ENCODE data around the gene TTC39C.
"Not testable (repeated sequence)": the region's sequence is repeated elsewhere in the genome, so short reads cannot be mapped to it uniquely, and the experiment has no call there.

Gene TTC39C

DNA sequence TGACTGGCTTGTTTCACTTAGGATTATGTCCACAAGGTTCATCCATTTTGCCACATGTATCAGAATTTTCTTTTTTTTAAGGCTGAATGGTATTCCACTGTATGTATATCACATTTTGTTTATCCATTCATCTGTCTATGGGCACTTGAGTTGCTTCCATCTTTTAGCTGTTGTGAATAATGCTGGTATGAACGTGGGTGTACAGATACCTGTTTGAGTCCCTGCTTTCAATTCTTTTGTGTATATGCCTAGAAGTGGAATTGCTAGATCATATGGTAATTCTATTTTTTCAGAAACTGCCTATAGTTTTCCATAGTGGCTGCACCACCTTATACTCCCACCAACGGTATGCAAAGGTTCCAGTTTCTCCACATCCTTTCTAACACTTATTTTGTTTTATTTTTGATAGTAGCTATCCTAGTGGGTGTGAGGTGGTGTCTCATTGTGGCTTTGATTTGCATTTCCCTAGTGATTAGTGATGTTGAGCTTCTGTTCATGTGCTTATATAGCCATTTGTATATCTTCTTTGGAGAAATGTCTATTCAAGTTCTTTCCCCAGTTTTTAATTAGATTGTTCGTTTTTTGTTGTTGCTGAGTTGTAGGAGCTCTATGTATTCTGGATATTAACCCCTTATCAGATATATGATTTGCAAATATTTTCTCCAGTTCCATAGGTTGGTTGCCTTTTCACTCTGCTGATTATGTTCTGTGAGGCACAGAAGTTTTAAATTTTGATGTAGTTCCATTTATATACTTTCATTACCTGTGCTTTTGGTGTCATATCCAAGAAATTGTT, 40.7 kb downstream of the TTC39C start:
- no peak for DNase-seq

DNA sequence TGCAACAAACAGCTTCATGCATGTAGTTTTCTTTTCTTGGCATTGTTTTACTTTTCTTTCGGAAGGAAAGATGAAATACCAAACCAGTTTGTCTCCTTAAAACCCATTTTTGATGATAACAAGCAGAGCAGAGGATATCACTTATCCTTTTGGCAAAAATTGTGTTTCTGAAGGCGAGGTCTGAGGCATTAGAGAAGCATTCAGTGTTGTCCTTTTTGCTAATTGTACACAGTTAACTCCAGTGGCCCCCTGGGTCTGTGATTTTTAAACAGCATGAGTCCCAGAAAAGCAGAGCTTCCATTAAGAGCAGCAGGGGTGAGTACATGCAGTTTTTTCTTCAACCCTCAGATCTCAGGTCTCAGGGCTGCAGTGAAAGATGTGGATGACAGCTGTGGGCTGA, 41.3 kb downstream of the TTC39C start:
- DNase-seq: no peak

DNA sequence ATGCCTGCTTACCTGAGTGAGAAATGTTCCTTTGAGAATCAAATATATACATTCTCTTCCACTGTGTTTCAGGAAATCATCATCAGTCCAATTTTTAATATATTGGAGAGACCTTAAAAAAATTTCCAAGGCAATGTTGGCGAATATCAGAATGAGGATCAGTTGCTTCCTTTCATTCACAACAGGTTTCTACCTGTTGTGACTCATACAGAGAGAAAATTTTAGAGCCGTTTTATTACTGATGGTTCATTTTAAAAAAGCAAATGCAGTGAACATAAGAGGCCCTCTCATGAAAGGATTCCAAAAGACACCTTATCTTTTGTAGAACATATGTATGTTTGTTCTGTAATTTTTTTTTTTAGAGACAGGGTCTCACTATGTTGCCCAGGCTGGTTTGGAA, 42.0 kb downstream of the TTC39C start:
- no peak for DNase-seq

DNA sequence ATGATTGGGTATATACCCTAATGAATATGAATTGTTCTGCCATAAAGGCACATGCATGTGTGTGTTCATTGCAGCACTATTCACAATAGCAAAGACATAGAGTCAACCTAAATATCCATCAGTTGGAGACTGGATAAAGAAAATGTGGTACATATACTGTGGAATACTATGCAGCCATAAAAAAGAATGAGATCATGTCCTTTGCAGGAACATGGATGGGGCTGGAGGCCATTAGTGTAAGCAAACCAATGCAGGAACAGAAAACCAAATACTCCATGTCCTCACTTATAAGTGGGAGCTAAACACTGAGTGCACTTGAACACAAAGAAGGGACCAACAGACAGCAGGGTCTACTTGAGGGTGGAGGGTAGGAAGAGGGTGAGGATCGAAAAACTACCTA, 43.2 kb downstream of the TTC39C start:
- no peak for DNase-seq

DNA sequence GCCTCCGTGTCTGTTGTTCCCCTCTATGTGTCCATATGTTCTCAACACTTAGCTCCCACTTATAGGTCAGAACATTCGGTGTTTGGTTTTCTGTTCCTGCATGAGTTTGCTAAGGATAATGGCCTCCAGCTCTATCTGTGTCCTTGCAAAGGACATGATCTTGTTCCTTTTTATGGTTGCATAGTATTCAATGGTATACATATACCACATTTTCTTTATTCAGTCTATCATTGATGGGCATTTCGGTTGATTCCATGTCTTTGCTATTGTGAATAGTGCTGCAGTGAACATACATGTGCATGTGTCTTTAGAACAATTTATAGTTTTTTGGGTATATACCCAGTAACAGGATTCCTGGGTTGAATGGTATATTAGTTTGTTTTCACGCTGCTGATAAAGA, 44.8 kb downstream of the TTC39C start:
- not testable (repeated sequence) for DNase-seq

DNA sequence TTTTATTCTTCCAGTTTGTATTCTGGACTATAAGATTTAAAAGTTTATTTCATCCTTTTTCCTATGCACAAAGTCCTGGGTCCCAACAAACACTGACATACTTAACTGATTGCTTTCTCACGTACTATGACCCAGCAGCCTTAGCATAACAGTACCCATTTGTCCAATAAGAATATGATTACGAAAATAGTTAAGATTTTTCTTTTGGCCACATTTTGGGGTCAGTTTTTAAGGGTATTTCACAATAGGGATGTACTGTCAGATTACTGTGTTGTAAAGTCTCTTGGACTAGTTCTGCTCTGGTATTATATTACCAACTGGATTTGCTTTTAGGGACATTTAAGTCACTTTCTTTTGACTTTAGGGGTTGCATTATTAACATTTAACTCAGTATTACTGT, 46.1 kb downstream of the TTC39C start:
- DNase-seq: no peak

DNA sequence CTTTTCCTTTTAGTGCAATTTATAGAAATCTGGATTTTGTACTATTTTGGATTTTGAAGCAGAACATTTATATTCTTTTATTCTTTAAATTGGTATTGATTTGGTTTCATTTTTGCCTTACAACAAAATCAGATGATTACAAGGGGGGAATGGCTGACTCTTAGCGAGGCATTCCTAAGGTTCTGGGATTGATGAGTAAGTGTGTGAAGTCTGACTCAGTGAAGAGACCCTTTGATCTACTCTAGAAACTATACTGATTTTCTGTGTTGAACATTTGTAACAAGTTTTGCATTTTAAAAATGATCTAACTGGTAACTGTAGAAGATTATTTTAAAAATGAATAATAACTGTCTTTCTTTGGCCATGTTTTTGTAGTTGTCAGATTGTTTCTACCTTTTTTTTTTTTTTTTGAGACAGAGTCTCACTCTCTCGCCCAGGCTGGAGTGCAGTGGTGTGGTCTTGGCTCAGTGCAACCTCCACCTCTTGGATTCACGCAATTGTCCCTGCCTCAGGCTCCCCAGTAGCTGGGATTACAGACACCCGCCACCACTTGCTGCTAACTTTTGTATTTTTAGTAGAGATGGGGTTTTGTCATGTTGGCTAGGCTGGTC, 48.7 kb downstream of the TTC39C start:
- DNase-seq: peak in 1 of 2 experiments; percentile 27

DNA sequence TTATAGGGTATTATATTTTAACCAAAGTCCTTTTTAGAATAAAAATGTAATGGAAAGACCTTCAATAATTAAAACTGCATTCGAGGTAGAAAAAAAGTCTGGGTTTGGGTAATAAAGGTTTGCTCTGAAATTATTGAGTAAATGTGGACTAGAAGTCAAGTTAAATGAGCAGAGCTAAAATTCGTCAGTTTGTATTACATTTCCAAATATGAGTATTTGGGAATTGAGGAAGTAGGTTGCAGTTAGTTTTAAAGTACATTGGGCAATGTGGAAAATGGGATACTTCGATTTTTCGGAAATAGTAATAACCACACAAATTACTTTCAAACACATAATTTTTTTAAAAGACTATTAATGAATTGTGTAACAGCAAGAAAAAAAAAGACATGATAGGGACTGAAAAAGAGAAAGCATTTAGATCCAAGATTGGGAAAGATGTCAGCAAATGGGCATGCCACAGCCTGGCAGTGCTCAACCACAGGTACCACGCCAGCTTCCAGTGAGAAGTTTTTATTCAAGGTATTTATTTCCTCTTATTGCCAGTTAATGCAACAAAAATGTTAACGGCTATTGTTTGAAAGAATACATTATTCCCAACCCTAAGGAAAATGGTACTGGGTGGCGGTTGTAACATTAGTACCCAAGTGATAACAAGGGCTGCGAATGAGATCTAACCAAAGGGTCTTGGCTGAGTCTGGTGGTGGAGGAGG, 50.0 kb downstream of the TTC39C start:
- DNase-seq: no peak

DNA sequence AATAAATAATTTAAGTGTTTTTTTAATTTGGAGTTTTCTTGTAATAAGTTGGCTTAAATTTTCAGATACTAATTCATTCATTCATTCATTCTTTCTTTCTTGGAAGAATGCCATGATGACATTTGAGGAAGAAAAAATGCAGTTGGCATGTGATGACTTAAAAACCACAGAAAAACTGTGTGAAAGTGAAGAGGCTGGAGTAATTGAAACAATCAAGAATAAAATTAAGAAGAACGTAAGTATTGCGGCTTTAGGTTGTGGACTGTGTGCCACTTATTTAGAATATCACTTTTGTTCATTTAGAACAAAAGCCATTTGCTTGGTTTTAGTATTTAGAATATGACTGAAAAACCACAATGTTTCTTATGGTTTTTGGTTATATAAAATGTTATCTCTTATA, 51.4 kb downstream of the TTC39C start:
- no peak for DNase-seq

DNA sequence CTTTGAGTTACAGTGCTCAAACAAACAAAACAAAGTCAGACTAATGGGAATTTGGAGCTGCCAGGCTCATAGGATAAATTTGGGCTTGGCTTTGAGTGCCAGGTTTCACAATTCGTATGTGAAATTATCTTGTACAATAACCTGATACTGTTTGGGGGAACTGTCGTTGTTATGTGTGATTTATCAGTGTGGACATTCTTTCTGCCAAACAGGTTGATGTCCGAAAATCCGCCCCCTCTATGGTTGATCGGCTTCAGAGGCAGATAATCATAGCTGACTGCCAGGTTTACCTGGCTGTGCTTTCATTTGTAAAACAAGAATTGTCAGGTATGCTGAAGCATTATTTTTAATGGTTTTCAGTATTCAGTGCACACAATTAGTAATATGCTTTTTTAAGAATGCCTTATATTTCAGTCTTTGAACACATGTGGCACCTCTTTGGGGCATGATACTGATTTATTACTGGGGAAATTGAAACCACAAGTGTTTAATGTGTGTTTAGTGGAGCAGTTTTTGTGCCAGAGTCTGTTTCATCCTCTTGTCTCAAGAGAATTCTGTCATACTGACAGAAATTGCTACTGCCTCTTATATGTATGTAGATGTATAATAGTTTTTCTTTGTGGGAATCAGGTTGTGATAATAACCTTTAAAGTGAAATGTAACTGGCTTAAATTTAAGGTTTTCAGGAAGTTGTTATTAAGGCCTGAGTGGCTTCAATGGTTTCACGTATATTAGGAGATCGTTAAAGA, 54.6 kb downstream of the TTC39C start:
- no peak for DNase-seq

DNA sequence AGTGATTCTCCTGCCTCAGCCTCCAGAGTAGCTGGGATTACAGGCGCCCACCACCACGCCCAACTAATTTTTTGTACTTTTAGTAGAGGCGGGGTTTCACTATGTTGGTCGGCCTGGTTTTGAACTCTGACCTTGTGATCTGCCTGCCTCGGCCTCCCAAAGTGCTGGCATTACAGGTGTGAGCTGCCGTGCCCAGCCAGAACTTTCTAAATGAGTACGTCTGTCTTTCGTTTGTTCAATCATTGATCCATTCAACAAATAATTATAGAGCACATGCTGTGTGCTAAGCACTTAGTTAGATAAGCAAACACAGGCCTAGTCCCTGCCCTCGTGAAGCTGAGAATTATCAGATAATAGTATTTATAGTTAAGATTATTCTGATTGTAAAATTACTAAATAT, 56.5 kb downstream of the TTC39C start:
- DNase-seq: no peak

DNA sequence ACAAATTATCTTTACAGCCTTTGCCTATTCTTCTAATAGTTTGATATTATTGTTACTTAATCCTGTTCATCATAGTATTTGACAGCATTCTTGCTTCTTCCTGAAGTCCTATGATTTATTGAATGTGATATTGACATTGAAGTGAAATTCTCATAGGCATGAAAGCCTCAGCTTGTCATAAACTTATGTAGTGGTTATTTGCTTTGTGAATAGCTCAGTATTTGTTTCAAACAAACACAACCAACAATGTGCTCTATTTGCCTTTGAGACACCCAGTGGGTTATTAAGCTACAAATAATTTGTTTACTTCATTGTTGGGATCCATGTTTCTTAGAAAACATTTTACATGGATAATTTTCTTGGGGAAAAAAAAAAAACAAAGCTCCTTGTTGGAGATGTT, 57.2 kb downstream of the TTC39C start:
- DNase-seq: no peak

DNA sequence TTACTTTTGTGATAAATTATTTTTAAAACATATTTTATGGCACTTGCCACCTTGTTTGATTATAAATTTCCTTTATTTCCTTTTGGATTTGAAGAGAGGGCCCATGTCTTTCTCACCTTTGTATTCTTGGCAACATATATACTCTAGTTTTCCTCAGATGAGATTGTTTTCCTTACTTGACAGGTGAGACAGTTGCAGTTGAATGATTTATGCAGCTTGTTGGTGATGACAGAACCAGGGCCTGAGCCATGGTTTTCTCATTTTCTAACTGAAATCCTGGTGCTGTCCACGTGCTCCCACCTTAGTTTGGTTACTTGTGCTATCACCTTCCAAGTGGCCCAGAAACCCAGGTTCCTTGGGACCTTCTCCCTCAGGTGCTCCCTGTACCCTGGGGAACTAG, 58.2 kb downstream of the TTC39C start:
- no peak for DNase-seq

DNA sequence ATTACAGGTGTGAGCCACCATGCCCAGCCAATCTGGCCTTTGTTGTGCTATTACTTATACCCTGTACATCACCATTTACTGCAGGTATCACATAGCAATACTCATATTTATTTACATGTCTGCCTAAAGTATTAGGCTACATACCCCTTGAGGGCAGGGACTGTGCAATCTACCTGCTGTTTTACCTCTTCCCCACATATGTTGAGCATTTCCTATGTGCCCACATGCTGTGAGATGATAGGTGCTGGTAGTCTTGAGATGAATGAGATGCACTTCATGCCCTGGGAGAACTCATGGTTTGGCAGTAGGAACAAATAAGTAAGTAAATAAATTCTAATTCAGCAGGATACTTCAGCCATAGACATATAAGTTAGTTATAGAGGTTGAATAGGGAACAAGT, 59.2 kb downstream of the TTC39C start:
- DNase-seq: no peak

DNA sequence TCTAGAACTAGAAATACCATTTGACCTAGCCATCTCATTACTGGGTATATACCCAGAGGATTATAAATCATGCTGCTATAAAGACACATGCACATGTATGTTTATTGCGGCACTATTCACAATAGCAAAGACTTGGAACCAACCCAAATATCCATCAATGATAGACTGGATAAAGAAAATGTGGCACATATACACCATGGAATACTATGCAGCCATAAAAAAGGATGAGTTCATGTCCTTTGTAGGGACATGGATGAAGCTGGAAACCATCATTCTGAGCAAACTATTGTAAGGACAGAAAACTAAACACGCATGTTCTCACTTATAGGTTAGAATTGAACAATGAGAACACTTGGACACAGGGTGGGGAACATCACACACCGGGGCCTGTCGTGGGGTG, 60.2 kb downstream of the TTC39C start:
- not testable (repeated sequence) for DNase-seq

DNA sequence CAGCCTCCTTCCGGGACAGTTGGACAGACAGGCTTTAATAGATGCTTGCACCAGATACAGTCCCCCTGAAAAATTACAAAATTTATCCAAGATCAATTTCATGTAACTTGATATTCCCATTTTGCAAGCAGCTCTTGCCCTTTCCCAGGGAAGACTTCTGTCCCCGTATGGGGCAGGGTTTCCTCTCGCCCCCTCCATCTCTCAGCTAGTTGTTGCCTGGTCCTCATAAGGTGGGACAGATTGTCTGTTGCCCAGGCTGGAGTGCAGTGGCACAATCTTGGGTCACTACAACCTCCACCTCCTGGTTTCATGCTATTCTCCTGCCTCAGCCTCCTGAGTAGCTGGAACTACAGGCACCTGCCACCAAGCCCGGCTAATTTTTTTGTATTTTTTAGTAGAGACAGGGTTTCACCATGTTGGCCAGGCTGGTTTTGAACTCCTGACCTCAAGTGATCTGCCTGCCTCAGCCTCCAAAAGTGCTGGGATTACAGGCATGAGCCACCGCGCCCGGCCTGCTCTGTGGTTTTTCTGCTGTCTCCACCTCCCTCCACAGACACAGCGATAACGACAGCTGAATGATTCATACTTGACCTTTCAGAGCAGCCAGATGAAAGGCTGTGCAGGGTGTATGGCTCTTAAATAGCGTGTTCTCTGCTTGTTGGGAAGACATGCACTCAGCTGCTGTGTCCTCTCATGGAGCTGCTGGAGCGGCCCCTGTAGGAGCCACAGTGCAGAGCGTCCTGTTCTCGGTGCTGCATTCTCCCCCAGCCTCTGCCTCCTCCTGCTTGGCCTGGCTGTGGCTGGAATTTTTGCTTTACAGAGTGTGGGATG, 61.4 kb downstream of the TTC39C start:
- peak; percentile 65 to 80 for DNase-seq

DNA sequence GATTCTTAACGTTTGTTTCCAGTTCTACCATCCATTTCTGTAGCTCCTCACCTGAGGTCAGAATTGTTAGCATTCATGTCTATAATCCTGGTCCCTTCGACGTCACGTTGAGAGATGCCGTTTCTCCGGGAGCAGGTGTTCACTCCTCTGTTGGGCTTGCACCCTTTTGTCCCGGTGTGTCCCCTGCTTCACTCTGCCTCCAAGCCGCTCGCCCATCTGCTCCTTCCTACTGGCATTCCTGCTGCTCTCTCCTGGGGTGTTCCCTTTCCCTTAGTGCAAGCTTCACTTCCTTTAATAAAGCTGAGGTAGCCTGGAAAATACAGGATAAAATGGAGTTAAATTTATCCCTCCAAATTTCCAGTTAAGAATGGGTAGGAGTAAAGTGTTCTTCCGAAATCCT, 62.4 kb downstream of the TTC39C start:
- DNase-seq: no peak

DNA sequence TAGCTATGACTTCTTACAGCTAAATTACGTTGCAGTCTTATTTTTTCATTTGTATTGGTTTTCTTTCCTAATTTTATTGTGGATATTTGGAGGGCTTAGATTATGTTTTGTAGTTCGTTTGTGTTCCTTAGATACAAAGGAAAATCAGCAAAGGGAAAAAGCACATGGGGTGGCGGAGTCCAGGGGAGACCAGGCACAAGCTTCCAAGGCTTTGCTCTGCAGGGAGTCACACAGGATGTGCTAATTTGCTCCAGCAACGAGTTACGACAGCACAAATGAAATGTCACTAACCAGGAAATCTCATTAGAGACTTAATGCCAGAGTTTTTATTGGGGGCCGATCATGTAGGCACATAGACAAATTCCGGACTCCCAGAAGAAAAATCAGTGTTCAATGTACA, 63.8 kb downstream of the TTC39C start:
- no peak for DNase-seq

DNA sequence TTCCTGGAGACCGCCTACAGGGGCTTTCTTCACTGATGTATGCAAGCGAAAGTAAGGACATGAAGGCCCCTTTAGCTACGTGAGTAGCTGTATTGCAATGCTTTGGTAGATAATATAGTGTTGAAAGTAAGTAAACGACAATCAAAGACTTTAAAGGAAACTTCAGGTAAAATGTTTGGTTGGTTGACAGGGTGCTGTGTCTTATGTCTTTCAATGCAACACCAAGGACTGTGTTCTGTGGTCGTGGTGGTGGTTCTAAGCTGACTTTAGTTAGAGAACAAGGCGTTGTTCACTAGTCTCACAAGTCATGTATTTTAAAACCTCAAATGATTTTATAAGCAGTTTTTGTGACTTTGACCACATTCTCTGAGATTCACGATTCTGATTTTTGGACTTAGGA, 66.3 kb downstream of the TTC39C start:
- no peak for DNase-seq

DNA sequence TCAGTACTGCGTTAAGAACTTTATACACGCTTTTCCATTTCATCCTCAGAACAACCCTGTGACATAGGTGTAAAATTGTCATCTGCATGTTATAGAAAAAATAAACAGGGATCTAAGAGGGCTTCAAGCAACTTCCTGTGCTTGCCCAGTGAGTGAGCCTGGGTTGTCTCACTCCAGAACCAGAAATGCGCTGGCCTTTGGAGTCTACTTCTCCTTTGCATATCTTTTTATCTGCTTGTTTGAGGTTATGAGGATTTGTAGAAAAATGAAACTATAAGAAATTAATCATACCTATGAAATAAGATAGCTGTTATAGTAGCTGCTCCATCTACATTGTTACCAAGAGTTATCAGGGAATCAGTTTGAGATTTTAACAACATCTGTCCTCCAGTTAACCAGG, 69.0 kb downstream of the TTC39C start:
- DNase-seq: no peak

DNA sequence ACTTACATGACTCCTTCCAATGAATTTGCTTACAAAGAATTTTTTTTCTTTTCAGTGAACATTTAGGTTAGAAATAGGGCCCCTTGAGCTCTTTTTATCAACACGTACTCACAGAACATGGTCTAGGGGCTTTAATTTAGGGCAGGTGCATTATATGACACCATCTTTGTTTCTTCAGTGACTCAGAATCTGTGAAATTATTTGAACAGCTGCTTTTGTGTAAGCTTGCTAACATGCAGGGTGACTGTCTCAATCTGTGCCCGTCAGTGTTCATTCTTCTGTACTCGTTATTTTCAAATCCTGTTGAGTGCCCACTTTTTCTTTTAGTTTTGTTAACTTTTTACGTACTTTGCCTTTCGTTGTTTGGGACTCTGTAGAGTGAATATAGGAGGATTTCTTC, 71.5 kb downstream of the TTC39C start:
- no peak for DNase-seq

DNA sequence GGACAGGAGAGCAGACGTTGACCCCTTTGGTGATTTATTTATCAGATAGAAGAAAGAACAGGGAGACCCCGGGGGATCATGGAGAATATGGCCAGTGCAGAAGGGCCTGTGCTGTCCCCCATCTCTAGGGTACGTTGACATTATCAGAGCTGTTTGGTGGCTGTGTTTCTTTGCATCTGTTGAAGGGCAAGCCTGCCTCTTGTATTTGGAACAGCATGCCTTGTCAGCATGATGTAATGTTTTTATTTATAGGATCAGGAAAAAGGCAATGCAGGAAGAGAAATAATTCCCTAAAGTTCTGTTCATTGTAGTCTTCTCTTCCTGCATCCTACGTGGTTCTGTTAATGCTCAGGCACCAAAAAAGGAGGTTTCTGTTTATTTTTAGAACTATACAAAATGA, 74.5 kb downstream of the TTC39C start:
- DNase-seq: no peak

Measured in stimulated activated CD4-positive, alpha-beta T cell treated with anti-CD3 and anti-CD28 coated beads, Interleukin-4, amount 100 ng/mL, for 4 hours (primary cell).